Activated CD4-positive, alpha-beta T cell treated with anti-CD3 and anti-CD28 coated beads, Interleukin-2, amount 10 ng/mL, durations not matched to agents 7 days and 5 days (primary cell): ENCODE results near the gene TMEM170B. TPM values are rescaled to one million over a fixed set of nuclear protein-coding genes. Genes with fewer than 3 reads are reported as not detected.

Experiments used
- CTCF ChIA-PET: fragments of 350-600 bp; sonication (Branson Sonifier 250); formaldehyde crosslinking; loops from one replicate; lab custom pipeline; 2021; ENCODE audit warnings: antibody characterized with exemption; lab: Charles Lee
- POLR2A ChIA-PET: fragments of 350-600 bp; sonication (Branson Sonifier 250); formaldehyde crosslinking; loops from one replicate; lab custom pipeline; 2021; ENCODE audit warnings: antibody characterized with exemption; lab: Charles Lee
- DNase-seq: peaks from one replicate; pipeline ENCODE4 v3.0.0-alpha.2; 2020
- H3K27ac Mint-ChIP-seq: one replicate; pipeline ENCODE4 v1.8.0; 2021; ENCODE audit warnings: mild to moderate bottlenecking, moderate library complexity, mixed read lengths
- H3K27me3 Mint-ChIP-seq: one replicate; pipeline ENCODE4 v1.8.0; 2021; ENCODE audit warnings: mixed read lengths
- H3K36me3 Mint-ChIP-seq: one replicate; pipeline ENCODE4 v1.8.0; 2021; ENCODE audit warnings: low read depth, mixed read lengths
- H3K4me1 Mint-ChIP-seq: one replicate; pipeline ENCODE4 v1.8.0; 2021; ENCODE audit warnings: mixed read lengths
- H3K4me3 Mint-ChIP-seq: one replicate; pipeline ENCODE4 v1.8.0; 2021; ENCODE audit warnings: mild to moderate bottlenecking, moderate library complexity, mixed read lengths
- H3K9me3 Mint-ChIP-seq: one replicate; pipeline ENCODE4 v1.8.0; 2021; ENCODE audit warnings: mixed read lengths
- total RNA-seq, 2 experiments: library from RNA; stranded (reverse); gene quantifications; one replicate each; pipeline ENCODE4 v1.2.3, GENCODE V29; 2021

The TMEM170B gene
- total RNA-seq, 2 experiments from 2014 or later: 0.81 to 0.82 TPM

DNA sequence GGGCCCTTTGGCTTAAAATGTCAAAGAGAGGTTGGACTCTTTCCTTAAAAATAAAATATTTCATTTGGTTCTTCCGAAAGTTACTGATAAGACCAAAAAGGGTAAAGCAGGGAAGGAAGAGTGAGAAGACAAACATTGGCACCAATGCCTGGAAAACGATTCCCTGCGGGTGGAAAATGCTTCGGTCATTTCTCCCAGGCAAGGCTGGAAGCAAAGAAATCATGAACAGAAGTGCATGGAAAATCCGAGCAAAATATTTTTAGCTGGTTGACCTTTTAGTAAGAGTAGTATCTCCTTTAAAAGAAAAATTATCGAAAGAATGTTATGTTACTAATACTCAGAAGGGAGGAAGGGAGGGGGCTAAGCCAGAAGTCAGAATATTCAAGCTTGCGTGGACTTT, 62.7 kb downstream of the TMEM170B start:
- Mint-ChIP-seq H3K27me3 (no peaks in the 10 kb centered on the region), H3K36me3 (no peaks in the 10 kb centered on the region), H3K4me1 (no peaks in the 10 kb centered on the region), H3K27ac (no peak overlapping the region), H3K4me3 (no peak overlapping the region), H3K9me3 (no peaks in the 10 kb centered on the region)
- ChIA-PET CTCF (no interaction called here), POLR2A (no interaction called here)
- no peak for DNase-seq

- no peak overlapping the region for H3K4me3 Mint-ChIP-seq
Measured at GRCh38 chr6:11601776-11602605, 64.4 kb downstream of the TMEM170B start.

GRCh38 chr6:11604215-11604614, 66.7 kb downstream of the TMEM170B start:
- CTCF ChIA-PET: interaction anchor here (0.7 kb wide), 1 partner anchor 551 kb away, joined by 4 read pairs; no protein-coding TSS in a partner anchor
- Mint-ChIP-seq H3K27ac (no peak overlapping the region), H3K4me1 (no peaks in the 10 kb centered on the region), H3K36me3 (no peaks in the 10 kb centered on the region), H3K27me3 (peaks cover 2% of the 10 kb centered on the region), H3K4me3 (no peak overlapping the region), H3K9me3 (no peaks in the 10 kb centered on the region)
- no peak for DNase-seq
- POLR2A ChIA-PET: no interaction called here

More at GRCh38 chr6:11601776-11602605, 64.4 kb downstream of the TMEM170B start:
- no peak for DNase-seq
- ChIA-PET POLR2A (no interaction called here), CTCF (interaction anchor here (1.0 kb wide), 1 partner anchor 9 kb away, joined by 3 read pairs; no protein-coding TSS in a partner anchor)
- H3K27me3 Mint-ChIP-seq: no peaks in the 10 kb centered on the region
- H3K9me3 Mint-ChIP-seq: no peaks in the 10 kb centered on the region
- H3K27ac Mint-ChIP-seq: no peak overlapping the region
- H3K36me3 Mint-ChIP-seq: no peaks in the 10 kb centered on the region
- no peaks in the 10 kb centered on the region for H3K4me1 Mint-ChIP-seq

DNA sequence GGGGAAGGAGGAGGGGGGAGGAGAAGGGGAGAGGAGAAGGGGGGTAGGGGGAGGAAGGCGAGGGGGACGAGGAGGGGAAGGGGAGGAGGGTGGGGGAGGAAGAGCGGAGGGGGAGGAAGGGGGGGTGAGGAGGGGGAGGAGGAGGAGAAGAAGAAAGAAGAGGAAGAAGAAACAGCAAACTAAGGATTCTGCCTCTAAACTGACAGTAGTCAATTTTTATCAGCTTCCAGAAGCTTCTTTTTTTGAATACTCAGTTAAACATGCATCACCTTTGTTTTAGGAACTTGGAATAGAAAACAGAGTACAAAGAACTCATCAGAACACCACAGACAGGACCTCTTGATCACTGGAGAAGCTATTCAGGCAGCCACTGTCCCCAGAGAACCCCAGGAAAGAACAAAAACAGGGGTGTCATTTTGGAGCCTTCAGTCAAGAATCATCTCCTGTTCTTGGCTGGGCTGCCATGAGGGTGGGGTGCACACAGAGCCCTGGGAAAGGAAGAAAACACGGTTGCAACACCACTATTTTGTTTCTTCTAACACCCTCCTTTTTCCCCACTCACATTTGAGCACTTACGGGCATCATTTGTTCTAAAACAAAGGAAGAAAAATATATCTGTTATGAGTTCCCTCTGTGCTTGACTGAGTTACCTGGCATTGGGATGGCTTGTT, 67.4 kb downstream of the TMEM170B start:
- no peak overlapping the region for H3K27ac Mint-ChIP-seq
- CTCF ChIA-PET: interaction anchor here (0.5 kb wide), 1 partner anchor 21 kb away, joined by 9 read pairs; no protein-coding TSS in a partner anchor
- H3K27me3 Mint-ChIP-seq: peaks cover 2% of the 10 kb centered on the region
- H3K4me3 Mint-ChIP-seq: no peak overlapping the region
- no peaks in the 10 kb centered on the region for H3K36me3 Mint-ChIP-seq
- H3K9me3 Mint-ChIP-seq: no peaks in the 10 kb centered on the region
- POLR2A ChIA-PET: no interaction called here
- H3K4me1 Mint-ChIP-seq: no peaks in the 10 kb centered on the region
- no peak for DNase-seq

DNA sequence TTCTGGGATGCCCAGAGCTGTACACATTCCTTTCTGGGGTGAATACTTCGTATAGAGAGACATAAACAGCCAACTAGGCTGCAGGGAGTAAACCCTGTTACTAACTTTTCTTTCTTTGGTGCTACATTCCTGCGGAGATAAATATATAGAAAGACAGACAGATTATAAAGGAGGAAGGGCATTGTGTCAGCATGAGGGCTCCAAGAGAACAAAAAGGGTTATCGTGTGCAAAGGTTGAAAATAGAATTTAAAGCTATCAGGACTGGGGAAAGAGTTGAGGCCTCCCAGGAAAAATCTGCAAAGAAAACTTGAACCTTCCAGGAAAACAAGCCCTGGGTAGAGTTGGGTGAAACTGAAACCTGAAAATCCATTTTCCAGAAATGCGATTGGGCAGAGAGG, 68.0 kb downstream of the TMEM170B start:
- Mint-ChIP-seq H3K9me3 (no peaks in the 10 kb centered on the region), H3K36me3 (no peaks in the 10 kb centered on the region), H3K4me1 (no peaks in the 10 kb centered on the region), H3K4me3 (no peak overlapping the region), H3K27me3 (peaks cover 2% of the 10 kb centered on the region), H3K27ac (no peak overlapping the region)
- no peak for DNase-seq
- ChIA-PET POLR2A (no interaction called here), CTCF (no interaction called here)

- H3K27ac Mint-ChIP-seq: no peak overlapping the region
- H3K27me3 Mint-ChIP-seq: peaks cover 2% of the 10 kb centered on the region
- H3K9me3 Mint-ChIP-seq: no peaks in the 10 kb centered on the region
- CTCF ChIA-PET: no interaction called here
- POLR2A ChIA-PET: no interaction called here
- H3K4me1 Mint-ChIP-seq: no peaks in the 10 kb centered on the region
- H3K36me3 Mint-ChIP-seq: no peaks in the 10 kb centered on the region
- no peak overlapping the region for H3K4me3 Mint-ChIP-seq
- no peak for DNase-seq
Measured at GRCh38 chr6:11606332-11606731, 68.8 kb downstream of the TMEM170B start.

DNA sequence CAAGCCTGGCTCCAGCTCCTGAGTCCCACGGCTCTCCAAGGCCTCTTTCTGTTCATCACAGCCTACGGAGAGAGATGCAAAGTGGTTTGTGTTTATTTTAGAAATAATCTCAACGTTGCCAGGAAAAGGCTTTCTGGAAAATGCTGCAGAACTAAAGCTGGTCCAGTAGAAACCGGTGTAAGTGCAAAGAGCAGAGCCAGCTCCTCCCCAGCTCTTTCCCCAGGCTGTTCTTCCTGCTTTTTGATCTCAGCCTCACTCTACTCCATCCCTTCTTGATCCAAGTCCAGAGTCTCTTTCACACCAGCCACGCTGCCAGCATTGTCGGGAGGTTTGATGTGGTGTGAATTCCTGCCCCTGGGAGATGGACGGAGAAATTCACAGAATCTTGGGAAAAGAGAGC, 69.8 kb downstream of the TMEM170B start:
- POLR2A ChIA-PET: no interaction called here
- peaks cover 2% of the 10 kb centered on the region for H3K27me3 Mint-ChIP-seq
- no peak overlapping the region for H3K4me3 Mint-ChIP-seq
- H3K27ac Mint-ChIP-seq: no peak overlapping the region
- CTCF ChIA-PET: no interaction called here
- H3K36me3 Mint-ChIP-seq: no peaks in the 10 kb centered on the region
- H3K4me1 Mint-ChIP-seq: no peaks in the 10 kb centered on the region
- no peaks in the 10 kb centered on the region for H3K9me3 Mint-ChIP-seq
- no peak for DNase-seq

- no peak overlapping the region for H3K4me3 Mint-ChIP-seq
- no peak for DNase-seq
- CTCF ChIA-PET: interaction anchor here (0.6 kb wide), 1 partner anchor 556 kb away, joined by 4 read pairs; no protein-coding TSS in a partner anchor
- H3K36me3 Mint-ChIP-seq: no peaks in the 10 kb centered on the region
- H3K27ac Mint-ChIP-seq: no peak overlapping the region
- H3K4me1 Mint-ChIP-seq: no peaks in the 10 kb centered on the region
- H3K9me3 Mint-ChIP-seq: no peaks in the 10 kb centered on the region
- H3K27me3 Mint-ChIP-seq: peaks cover 2% of the 10 kb centered on the region
- POLR2A ChIA-PET: no interaction called here
Measured at GRCh38 chr6:11608600-11609323, 71.2 kb downstream of the TMEM170B start.

DNA sequence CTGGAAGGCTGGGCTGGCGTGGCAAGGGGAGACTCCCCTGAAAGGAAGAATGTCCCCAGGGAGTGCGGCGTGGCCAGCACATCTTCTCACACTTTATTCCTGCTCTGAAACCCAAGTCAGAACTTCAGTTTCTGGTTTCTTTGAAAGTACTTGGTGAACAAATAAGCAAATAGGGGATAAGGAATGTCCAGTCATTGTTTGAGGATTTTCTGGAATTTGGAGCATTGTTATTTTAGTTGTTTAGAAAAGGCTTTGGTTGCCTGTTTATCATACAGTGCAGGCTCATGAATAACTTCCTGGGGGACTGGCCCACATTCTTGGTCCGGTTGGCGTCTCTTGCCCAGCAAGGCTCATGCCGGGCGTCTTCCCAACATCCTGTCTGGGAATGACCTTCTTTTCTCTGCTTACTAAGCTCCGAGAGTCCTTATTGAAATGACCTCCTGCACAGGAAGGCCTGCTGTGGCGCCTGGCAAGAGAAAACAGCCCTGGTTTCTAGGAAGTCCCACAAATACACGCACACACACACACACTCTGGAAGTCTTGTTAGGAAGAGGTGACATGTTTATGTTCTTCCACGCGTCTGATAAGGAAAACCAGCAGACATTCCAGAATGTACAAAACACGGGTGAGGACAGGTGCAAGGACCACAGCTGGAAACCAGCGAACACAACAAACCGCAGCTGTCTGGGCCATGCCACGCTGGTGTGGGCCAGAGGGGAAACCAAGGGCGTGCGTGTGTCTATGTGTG, 71.9 kb downstream of the TMEM170B start:
- H3K4me3 Mint-ChIP-seq: no peak overlapping the region

GRCh38 chr6:11613336-11613735, 75.8 kb downstream of the TMEM170B start:
- H3K4me1 Mint-ChIP-seq: no peaks in the 10 kb centered on the region
- POLR2A ChIA-PET: no interaction called here
- H3K27me3 Mint-ChIP-seq: no peaks in the 10 kb centered on the region
- CTCF ChIA-PET: no interaction called here
- H3K4me3 Mint-ChIP-seq: no peak overlapping the region
- no peak for DNase-seq
- H3K27ac Mint-ChIP-seq: no peak overlapping the region
- H3K9me3 Mint-ChIP-seq: no peaks in the 10 kb centered on the region
- H3K36me3 Mint-ChIP-seq: no peaks in the 10 kb centered on the region

More for the DNA sequence above, 71.9 kb downstream of the TMEM170B start:
- POLR2A ChIA-PET: no interaction called here
- no peak for DNase-seq
- Mint-ChIP-seq H3K36me3 (no peaks in the 10 kb centered on the region), H3K27me3 (peaks cover 2% of the 10 kb centered on the region), H3K4me1 (no peaks in the 10 kb centered on the region), H3K9me3 (no peaks in the 10 kb centered on the region), H3K27ac (no peak overlapping the region)
- CTCF ChIA-PET: no interaction called here

DNA sequence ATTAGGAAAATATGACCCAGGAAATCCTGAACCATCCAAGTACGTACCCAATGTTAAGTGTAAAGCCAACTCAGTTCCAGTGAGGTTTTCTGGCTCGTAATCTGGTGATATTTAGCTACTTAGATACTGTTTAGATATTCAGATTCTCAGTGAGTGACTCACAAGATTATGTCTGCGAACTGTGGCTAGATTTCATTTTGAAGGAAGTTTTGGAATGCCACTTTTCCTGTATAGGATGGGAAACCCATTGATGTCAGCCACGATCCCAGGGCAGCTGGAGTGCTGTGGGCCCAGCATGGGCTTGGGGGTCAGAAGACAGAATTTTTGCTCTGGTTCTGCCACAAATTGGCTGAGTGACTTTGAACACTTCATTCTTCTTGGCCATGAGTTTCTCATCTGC, 76.3 kb downstream of the TMEM170B start:
- CTCF ChIA-PET: no interaction called here
- no peaks in the 10 kb centered on the region for H3K27me3 Mint-ChIP-seq
- POLR2A ChIA-PET: no interaction called here
- H3K4me1 Mint-ChIP-seq: no peaks in the 10 kb centered on the region
- no peaks in the 10 kb centered on the region for H3K9me3 Mint-ChIP-seq
- no peak overlapping the region for H3K4me3 Mint-ChIP-seq
- H3K36me3 Mint-ChIP-seq: no peaks in the 10 kb centered on the region
- H3K27ac Mint-ChIP-seq: no peak overlapping the region
- DNase-seq: no peak

- ChIA-PET POLR2A (no interaction called here), CTCF (no interaction called here)
- Mint-ChIP-seq H3K36me3 (no peaks in the 10 kb centered on the region), H3K4me1 (no peaks in the 10 kb centered on the region), H3K4me3 (no peak overlapping the region), H3K9me3 (no peaks in the 10 kb centered on the region), H3K27me3 (no peaks in the 10 kb centered on the region), H3K27ac (no peak overlapping the region)
- no peak for DNase-seq
Measured at GRCh38 chr6:11614534-11615213, 77.1 kb downstream of the TMEM170B start.
